Globus pallidus (tissue), 1 donor: ENCODE results near the gene PCDHGA9.
"Not testable (repeated sequence)": the region's sequence is repeated elsewhere in the genome, so short reads cannot be mapped to it uniquely, and the experiment has no call there.

ENCODE experiments used
- DNase-seq: peaks from one replicate; pipeline ENCODE4 v3.0.0-alpha.2; 2015; ENCODE audit warnings: low spot score

The PCDHGA9 gene

DNA sequence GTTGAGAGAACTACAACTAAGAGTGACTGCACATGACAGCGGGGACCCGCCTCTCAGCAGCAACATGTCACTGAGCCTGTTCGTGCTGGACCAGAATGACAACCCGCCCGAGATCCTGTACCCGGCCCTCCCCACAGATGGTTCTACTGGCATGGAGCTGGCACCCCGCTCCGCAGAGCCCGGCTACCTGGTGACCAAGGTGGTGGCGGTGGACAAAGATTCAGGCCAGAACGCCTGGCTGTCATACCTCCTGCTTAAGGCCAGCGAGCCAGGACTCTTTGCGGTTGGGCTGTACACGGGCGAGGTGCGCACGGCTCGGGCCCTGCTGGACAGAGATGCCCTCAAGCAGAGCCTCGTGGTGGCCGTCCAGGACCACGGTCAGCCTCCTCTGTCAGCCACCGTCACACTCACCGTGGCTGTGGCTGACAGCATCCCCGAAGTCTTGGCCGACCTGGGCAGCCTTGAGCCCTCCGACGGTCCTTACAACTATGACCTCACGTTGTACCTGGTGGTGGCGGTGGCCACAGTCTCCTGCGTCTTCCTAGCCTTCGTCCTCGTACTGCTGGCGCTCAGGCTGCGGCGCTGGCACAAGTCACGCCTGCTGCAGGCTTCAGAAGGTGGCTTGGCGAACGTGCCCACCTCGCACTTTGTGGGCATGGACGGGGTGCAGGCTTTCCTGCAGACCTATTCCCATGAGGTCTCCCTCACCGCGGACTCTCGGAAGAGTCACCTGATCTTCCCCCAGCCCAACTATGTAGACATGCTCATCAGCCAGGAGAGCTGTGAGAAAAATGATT is 17.9 kb upstream of the PCDHGA9 start:
- no peak for DNase-seq

GRCh38 chr5:141387557-141388311 is 14.8 kb upstream of the PCDHGA9 start, which contains the start of gene PCDHGB4:
PCDHGB4 (plus strand) TSS chr5:141387698; CDS start chr5:141387885, 187 bp downstream.
- DNase-seq, result not testable (repeated sequence)

GRCh38 chr5:141388661-141389060 is 13.9 kb upstream of the PCDHGA9 start:
- DNase-seq, result no peak

GRCh38 chr5:141389153-141390042 is 13.2 kb upstream of the PCDHGA9 start:
- no peak for DNase-seq

- DNase-seq, result no peak
Observed at GRCh38 chr5:141392429-141393198, 10.0 kb upstream of the PCDHGA9 start, which contains the start of gene PCDHGA8. PCDHGA8 (plus strand) TSS chr5:141392633; CDS start chr5:141392814, 181 bp downstream.

DNA sequence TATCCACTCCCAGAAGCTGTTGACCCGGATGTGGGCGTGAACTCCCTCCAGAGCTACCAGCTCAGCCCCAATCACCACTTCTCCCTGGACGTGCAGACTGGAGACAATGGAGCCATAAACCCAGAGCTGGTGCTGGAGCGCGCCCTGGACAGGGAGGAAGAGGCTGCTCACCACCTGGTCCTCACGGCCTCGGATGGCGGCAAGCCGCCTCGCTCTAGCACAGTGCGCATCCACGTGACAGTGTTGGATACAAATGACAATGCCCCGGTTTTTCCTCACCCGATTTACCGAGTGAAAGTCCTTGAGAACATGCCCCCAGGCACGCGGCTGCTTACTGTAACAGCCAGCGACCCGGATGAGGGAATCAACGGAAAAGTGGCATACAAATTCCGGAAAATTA is 9.3 kb upstream of the PCDHGA9 start:
- no peak for DNase-seq

DNA sequence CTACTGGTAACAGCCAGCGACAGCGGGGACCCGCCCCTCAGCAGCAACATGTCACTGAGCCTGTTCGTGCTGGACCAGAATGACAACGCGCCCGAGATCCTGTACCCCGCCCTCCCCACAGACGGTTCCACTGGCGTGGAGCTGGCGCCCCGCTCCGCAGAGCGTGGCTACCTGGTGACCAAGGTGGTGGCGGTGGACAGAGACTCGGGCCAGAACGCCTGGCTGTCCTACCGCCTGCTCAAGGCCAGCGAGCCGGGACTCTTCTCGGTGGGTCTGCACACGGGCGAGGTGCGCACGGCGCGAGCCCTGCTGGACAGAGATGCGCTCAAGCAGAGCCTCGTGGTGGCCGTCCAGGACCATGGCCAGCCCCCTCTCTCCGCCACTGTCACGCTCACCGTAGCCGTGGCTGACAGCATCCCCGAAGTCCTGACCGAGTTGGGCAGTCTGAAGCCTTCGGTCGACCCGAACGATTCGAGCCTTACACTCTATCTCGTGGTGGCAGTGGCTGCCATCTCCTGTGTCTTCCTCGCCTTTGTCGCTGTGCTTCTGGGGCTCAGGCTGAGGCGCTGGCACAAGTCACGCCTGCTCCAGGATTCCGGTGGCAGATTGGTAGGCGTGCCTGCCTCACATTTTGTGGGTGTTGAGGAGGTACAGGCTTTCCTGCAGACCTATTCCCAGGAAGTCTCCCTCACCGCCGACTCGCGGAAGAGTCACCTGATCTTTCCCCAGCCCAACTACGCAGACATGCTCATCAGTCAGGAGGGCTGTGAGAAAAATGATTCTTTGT is 8.0 kb upstream of the PCDHGA9 start:
- DNase-seq, result not testable (repeated sequence)

- not testable (repeated sequence) for DNase-seq
Observed at GRCh38 chr5:141397756-141398551, 4.6 kb upstream of the PCDHGA9 start, which contains the start of gene PCDHGB5. PCDHGB5 (plus strand) TSS chr5:141397947; CDS start chr5:141398128, 181 bp downstream.

DNA sequence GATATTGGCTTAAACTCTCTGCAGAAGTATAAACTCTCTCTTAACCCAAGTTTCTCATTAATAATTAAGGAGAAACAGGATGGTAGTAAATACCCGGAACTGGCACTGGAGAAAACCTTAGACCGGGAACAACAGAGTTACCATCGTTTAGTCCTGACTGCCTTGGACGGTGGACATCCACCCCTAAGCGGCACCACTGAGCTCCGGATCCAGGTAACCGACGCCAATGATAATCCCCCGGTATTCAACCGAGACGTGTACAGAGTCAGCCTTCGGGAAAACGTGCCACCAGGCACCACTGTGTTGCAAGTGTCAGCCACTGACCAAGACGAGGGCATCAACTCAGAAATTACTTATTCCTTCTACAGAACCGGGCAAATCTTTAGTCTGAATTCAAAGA is 4.0 kb upstream of the PCDHGA9 start:
- DNase-seq, result no peak

GRCh38 chr5:141399555-141400258 is 2.9 kb upstream of the PCDHGA9 start:
- no peak for DNase-seq

GRCh38 chr5:141403387-141403786 is 809 bp downstream of the PCDHGA9 start:
- no peak for DNase-seq

DNA sequence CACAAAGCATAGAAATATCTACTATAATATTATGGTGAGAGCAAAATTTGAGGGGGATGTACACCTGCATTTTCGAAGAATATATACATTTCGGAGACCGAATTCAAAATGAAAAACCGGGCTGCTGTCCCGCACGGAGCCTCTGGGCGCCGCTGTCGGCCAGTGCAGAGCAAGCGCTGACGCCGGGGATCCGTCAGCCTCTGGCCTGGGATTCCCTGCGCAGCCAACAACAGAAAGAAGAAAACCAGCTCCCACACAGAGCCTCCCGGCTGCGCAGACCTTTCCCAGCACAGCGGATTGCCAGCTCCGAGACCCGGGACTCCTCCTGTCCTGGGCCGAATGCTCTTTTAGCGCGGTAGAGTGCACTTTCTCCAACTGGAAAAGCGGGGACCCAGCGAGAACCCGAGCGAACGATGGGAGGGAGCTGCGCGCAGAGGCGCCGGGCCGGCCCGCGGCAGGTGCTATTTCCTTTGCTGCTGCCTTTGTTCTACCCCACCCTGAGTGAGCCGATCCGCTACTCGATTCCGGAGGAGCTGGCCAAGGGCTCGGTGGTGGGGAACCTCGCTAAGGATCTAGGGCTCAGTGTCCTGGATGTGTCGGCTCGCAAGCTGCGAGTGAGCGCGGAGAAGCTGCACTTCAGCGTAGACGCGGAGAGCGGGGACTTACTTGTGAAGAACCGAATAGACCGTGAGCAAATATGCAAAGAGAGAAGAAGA is 5.4 kb downstream of the PCDHGA9 start, which contains the start of gene PCDHGB6:
Gene PCDHGB6, plus strand, starts transcription at position 232 of the 716 bp plus-strand sequence. Its CDS starts 182 bp downstream, at position 414.
- not testable (repeated sequence) for DNase-seq

DNA sequence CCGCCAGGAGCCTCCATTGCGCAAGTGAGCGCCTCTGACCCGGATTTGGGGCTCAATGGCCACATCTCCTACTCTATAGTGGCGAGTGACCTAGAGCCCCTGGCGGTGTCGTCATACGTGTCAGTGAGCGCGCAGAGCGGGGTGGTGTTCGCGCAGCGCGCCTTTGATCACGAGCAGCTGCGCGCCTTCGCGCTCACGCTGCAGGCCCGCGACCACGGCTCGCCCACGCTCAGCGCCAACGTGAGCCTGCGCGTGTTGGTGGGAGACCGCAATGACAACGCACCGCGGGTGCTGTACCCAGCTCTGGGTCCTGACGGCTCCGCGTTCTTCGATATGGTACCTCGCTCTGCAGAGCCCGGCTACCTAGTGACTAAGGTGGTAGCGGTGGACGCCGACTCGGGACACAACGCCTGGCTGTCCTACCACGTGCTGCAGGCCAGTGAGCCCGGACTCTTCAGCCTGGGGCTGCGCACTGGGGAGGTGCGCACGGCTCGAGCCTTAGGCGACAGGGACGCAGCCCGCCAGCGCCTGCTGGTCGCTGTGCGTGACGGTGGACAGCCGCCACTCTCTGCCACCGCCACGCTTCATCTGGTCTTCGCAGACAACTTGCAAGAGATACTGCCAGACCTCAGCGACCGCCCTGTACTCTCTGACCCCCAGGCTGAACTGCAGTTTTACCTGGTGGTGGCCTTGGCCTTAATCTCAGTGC is 7.2 kb downstream of the PCDHGA9 start:
- no peak for DNase-seq

DNA sequence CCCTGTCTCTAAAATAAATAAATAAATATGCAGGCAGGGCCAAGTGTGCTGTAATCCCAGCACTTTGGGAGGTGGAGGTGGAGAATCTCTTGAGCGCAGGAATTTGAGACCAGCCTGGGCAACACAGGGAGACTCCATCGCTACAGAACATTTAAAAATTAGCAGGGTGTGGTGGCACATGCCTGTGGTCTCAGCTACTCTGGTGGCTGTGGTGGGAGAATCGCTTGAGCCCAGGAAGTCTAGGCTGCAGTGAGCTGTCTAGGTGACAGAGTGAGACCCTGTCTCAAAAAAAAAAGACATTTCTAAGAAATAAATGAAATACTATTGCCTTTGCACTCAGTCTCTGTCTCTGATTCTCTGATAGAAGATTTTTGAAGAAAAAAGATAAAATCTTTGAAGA is 9.0 kb downstream of the PCDHGA9 start:
- no peak for DNase-seq

GRCh38 chr5:141412854-141413539 is 10.4 kb downstream of the PCDHGA9 start, which contains the start of gene PCDHGA10:
PCDHGA10 (plus strand) TSS chr5:141412987; CDS start chr5:141413176, 189 bp downstream.
- DNase-seq, result peak; percentile 17

DNA sequence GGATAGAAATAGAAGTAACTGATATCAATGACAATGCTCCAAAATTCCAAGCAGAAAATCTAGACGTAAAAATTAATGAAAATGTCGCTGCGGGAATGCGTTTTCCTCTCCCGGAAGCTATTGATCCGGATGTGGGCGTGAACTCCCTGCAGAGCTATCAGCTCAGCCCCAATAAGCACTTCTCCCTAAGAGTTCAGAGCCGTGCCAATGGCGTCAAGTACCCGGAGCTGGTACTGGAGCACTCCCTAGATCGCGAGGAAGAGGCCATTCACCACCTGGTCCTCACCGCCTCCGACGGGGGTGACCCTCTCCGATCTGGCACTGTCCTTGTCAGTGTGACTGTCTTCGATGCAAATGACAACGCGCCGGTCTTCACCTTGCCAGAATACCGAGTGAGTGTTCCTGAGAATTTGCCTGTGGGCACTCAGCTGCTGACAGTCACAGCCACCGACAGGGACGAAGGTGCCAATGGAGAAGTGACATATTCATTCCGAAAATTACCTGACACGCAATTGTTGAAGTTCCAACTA is 11.0 kb downstream of the PCDHGA9 start:
- DNase-seq, result no peak
